Activated CD4-positive, alpha-beta T cell treated with anti-CD3 and anti-CD28 coated beads for 36 hours (primary cell): ENCODE data around the gene TNRC6B. TPM values are rescaled to one million over a fixed set of nuclear protein-coding genes. Genes with fewer than 3 reads are reported as not detected.

Experiments
- ATAC-seq: fragments of 200-7000 bp; cut with Tn5 transposase; one replicate; pipeline ENCODE4 v1.10.0; 2021; ENCODE audit warnings: mild to moderate bottlenecking, moderate library complexity
- CTCF ChIA-PET: fragments of 350-600 bp; sonication (Branson Sonifier 250); formaldehyde crosslinking; loops from one replicate; lab custom pipeline; 2021; ENCODE audit warnings: antibody characterized with exemption; lab: Charles Lee
- POLR2A ChIA-PET: fragments of 350-600 bp; sonication (Branson Sonifier 250); formaldehyde crosslinking; loops from one replicate; lab custom pipeline; 2021; ENCODE audit warnings: antibody characterized with exemption, inconsistent platforms; lab: Charles Lee
- DNase-seq: peaks from one replicate; pipeline ENCODE4 v3.0.0-alpha.2; 2020
- H3K27ac Mint-ChIP-seq: one replicate; pipeline ENCODE4 v1.8.0; 2021; ENCODE audit warnings: mixed read lengths
- H3K27me3 Mint-ChIP-seq: one replicate; pipeline ENCODE4 v1.8.0; 2021; ENCODE audit warnings: mixed read lengths
- H3K36me3 Mint-ChIP-seq: one replicate; pipeline ENCODE4 v1.8.0; 2021; ENCODE audit warnings: low read depth, mixed read lengths
- H3K4me1 Mint-ChIP-seq: one replicate; pipeline ENCODE4 v1.8.0; 2021; ENCODE audit warnings: mixed read lengths
- H3K4me3 Mint-ChIP-seq: one replicate; pipeline ENCODE4 v1.8.0; 2021; ENCODE audit warnings: mild to moderate bottlenecking, moderate library complexity, mixed read lengths
- H3K9me3 Mint-ChIP-seq: one replicate; pipeline ENCODE4 v1.8.0; 2021; ENCODE audit warnings: low read depth, mixed read lengths
- intact Hi-C, 2 experiments: fragments of 100-400 bp; cut with DNase I in 1 of 2; cut with micrococcal nuclease in 1 of 2; formaldehyde crosslinking; loops; one replicate each; pipeline versions ENCODE4 v1.14.2 to v1.15.1; 2022 to 2024; cut with DNase I, micrococcal nuclease
- total RNA-seq, 2 experiments: library from RNA; stranded (reverse); gene quantifications; one replicate each; pipeline ENCODE4 v1.2.3, GENCODE V29; 2021

TNRC6B gene
- total RNA-seq, 2 experiments from 2014 or later, result 37.3 to 40.3 TPM

- POLR2A ChIA-PET, result interaction anchor here (1.0 to 1.1 kb wide), 3 partner anchors 17 to 197 kb away, joined by 4 to 10 read pairs (median 4); no protein-coding TSS in a partner anchor
Measured at GRCh38 chr22:40241200-40241763, 63.6 kb downstream of the TNRC6B start.

GRCh38 chr22:40243891-40244290 is 66.2 kb downstream of the TNRC6B start:
- POLR2A ChIA-PET, result interaction anchor here (0.7 kb wide), 1 partner anchor 16 kb away, joined by 3 read pairs; no protein-coding TSS in a partner anchor
- H3K27me3 Mint-ChIP-seq, result no peaks in the 10 kb centered on the region
- ATAC-seq, result no peak

More at GRCh38 chr22:40241200-40241763, 63.6 kb downstream of the TNRC6B start:
- Mint-ChIP-seq H3K36me3 (peaks cover 7% of the 10 kb centered on the region), H3K9me3 (no peaks in the 10 kb centered on the region), H3K4me3 (peak overlapping the region; percentile 4), H3K27me3 (no peaks in the 10 kb centered on the region), H3K4me1 (peaks cover 84% of the 10 kb centered on the region), H3K27ac (peak overlapping the region; percentile 79)
- peak; percentile 79 for ATAC-seq
- CTCF ChIA-PET, result interaction anchor here (1.0 to 1.7 kb wide), 6 partner anchors 12 to 186 kb away, joined by 3 to 5 read pairs (median 3); partner anchors contain the start of gene TNRC6B
- intact Hi-C loops, result loop anchor here (1.0 to 5.0 kb wide), 6 partner anchors 9 to 64 kb away; partner anchors contain the start of gene TNRC6B (in 2 of the 2)
- DNase-seq, result peak; percentile 51

GRCh38 chr22:40244586-40244985 is 66.9 kb downstream of the TNRC6B start:
- CTCF ChIA-PET, result interaction anchor here (0.7 to 1.1 kb wide), 3 partner anchors 20 to 105 kb away, joined by 3 to 4 read pairs (median 4); no protein-coding TSS in a partner anchor
- no peak for ATAC-seq
- no peaks in the 10 kb centered on the region for H3K27me3 Mint-ChIP-seq
- H3K27ac Mint-ChIP-seq, result no peak overlapping the region
- H3K4me3 Mint-ChIP-seq, result no peak overlapping the region
- POLR2A ChIA-PET, result interaction anchor here (0.7 kb wide), 1 partner anchor 877 kb away, joined by 3 read pairs; no protein-coding TSS in a partner anchor
- peaks cover 78% of the 10 kb centered on the region for H3K4me1 Mint-ChIP-seq
- intact Hi-C loops, result loop anchor here in 1 of 2 experiments (5.0 kb wide), 2 partner anchors 33 to 47 kb away; no protein-coding TSS in a partner anchor
- no peaks in the 10 kb centered on the region for H3K9me3 Mint-ChIP-seq
- DNase-seq, result no peak
- H3K36me3 Mint-ChIP-seq, result peaks cover 8% of the 10 kb centered on the region

More at GRCh38 chr22:40243891-40244290, 66.2 kb downstream of the TNRC6B start:
- CTCF ChIA-PET, result interaction anchor here (0.7 kb wide), 1 partner anchor 36 kb away, joined by 4 read pairs; no protein-coding TSS in a partner anchor
- Mint-ChIP-seq H3K36me3 (peaks cover 8% of the 10 kb centered on the region), H3K9me3 (no peaks in the 10 kb centered on the region), H3K27ac (peak overlapping the region; percentile 59), H3K4me1 (peaks cover 78% of the 10 kb centered on the region), H3K4me3 (no peak overlapping the region)
- no peak for DNase-seq
- intact Hi-C loops, result loop anchor here in 1 of 2 experiments (5.0 kb wide), 2 partner anchors 33 to 47 kb away; no protein-coding TSS in a partner anchor

GRCh38 chr22:40247976-40248375 is 70.3 kb downstream of the TNRC6B start:
- peak overlapping the region; percentile 20 for H3K4me3 Mint-ChIP-seq
- intact Hi-C loops, result loop anchor here (2.0 kb wide), 1 partner anchor 45 kb away; no protein-coding TSS in a partner anchor
- ATAC-seq, result peak; percentile 51

GRCh38 chr22:40249286-40249685 is 71.6 kb downstream of the TNRC6B start:
- no peaks in the 10 kb centered on the region for H3K27me3 Mint-ChIP-seq
- ATAC-seq, result no peak
- peak overlapping the region; percentile 61 for H3K27ac Mint-ChIP-seq
- intact Hi-C loops, result loop anchor here (2.0 kb wide), 1 partner anchor 46 kb away; no protein-coding TSS in a partner anchor
- peaks cover 18% of the 10 kb centered on the region for H3K36me3 Mint-ChIP-seq
- CTCF ChIA-PET, result no interaction called here
- H3K4me3 Mint-ChIP-seq, result no peak overlapping the region
- no peak for DNase-seq
- POLR2A ChIA-PET, result interaction anchor here (0.6 kb wide), 1 partner anchor 49 kb away, joined by 3 read pairs; no protein-coding TSS in a partner anchor
- peaks cover 75% of the 10 kb centered on the region for H3K4me1 Mint-ChIP-seq
- no peaks in the 10 kb centered on the region for H3K9me3 Mint-ChIP-seq

More at GRCh38 chr22:40247976-40248375, 70.3 kb downstream of the TNRC6B start:
- POLR2A ChIA-PET, result interaction anchor here (0.7 kb wide), 1 partner anchor 290 kb away, joined by 3 read pairs; no protein-coding TSS in a partner anchor
- peaks cover 12% of the 10 kb centered on the region for H3K36me3 Mint-ChIP-seq
- no peaks in the 10 kb centered on the region for H3K27me3 Mint-ChIP-seq
- H3K27ac Mint-ChIP-seq, result peak overlapping the region; percentile 65
- no peaks in the 10 kb centered on the region for H3K9me3 Mint-ChIP-seq
- CTCF ChIA-PET, result interaction anchor here (0.6 kb wide), 1 partner anchor 331 kb away, joined by 4 read pairs; no protein-coding TSS in a partner anchor
- peaks cover 74% of the 10 kb centered on the region for H3K4me1 Mint-ChIP-seq
- peak; percentile 72 for DNase-seq

- POLR2A ChIA-PET, result interaction anchor here (0.6 to 0.7 kb wide), 4 partner anchors 28 to 240 kb away, joined by 3 to 13 read pairs (median 4); no protein-coding TSS in a partner anchor
Measured at GRCh38 chr22:40250608-40251007, 72.9 kb downstream of the TNRC6B start.

GRCh38 chr22:40251106-40251505 is 73.4 kb downstream of the TNRC6B start:
- no peaks in the 10 kb centered on the region for H3K27me3 Mint-ChIP-seq
- ATAC-seq (peak; percentile 32), DNase-seq (no peak)
- POLR2A ChIA-PET, result interaction anchor here (0.6 to 0.7 kb wide), 5 partner anchors 28 to 241 kb away, joined by 3 to 13 read pairs (median 3); no protein-coding TSS in a partner anchor
- H3K4me1 Mint-ChIP-seq, result peaks cover 72% of the 10 kb centered on the region
- intact Hi-C loops, result loop anchor here (2.0 to 5.0 kb wide), 3 partner anchors 36 to 196 kb away; partner anchors contain the start of gene TNRC6B (in 1 of the 2)
- H3K4me3 Mint-ChIP-seq, result no peak overlapping the region
- peak overlapping the region; percentile 69 for H3K27ac Mint-ChIP-seq
- H3K36me3 Mint-ChIP-seq, result peaks cover 20% of the 10 kb centered on the region
- CTCF ChIA-PET, result interaction anchor here (0.6 to 1.3 kb wide), 3 partner anchors 8 to 186 kb away, joined by 3 to 4 read pairs (median 3); no protein-coding TSS in a partner anchor
- no peaks in the 10 kb centered on the region for H3K9me3 Mint-ChIP-seq

More at GRCh38 chr22:40250608-40251007, 72.9 kb downstream of the TNRC6B start:
- H3K27me3 Mint-ChIP-seq, result no peaks in the 10 kb centered on the region
- CTCF ChIA-PET, result interaction anchor here (1.0 to 1.3 kb wide), 2 partner anchors 54 to 185 kb away, joined by 3 to 4 read pairs; no protein-coding TSS in a partner anchor
- H3K36me3 Mint-ChIP-seq, result peaks cover 20% of the 10 kb centered on the region
- intact Hi-C loops, result loop anchor here (1.0 to 5.0 kb wide), 7 partner anchors 9 to 283 kb away; partner anchors contain the start of gene TNRC6B (in 1 of the 2)
- no peaks in the 10 kb centered on the region for H3K9me3 Mint-ChIP-seq
- ATAC-seq (peak; percentile 86), DNase-seq (peak; percentile 66)
- H3K4me3 Mint-ChIP-seq, result no peak overlapping the region
- peak overlapping the region; percentile 69 for H3K27ac Mint-ChIP-seq
- peaks cover 71% of the 10 kb centered on the region for H3K4me1 Mint-ChIP-seq

GRCh38 chr22:40252146-40252545 is 74.4 kb downstream of the TNRC6B start:
- no peaks in the 10 kb centered on the region for H3K27me3 Mint-ChIP-seq
- H3K4me1 Mint-ChIP-seq, result peaks cover 74% of the 10 kb centered on the region
- no peaks in the 10 kb centered on the region for H3K9me3 Mint-ChIP-seq
- no peak overlapping the region for H3K4me3 Mint-ChIP-seq
- DNase-seq (no peak), ATAC-seq (no peak)
- CTCF ChIA-PET, result interaction anchor here (0.7 kb wide), 1 partner anchor 50 kb away, joined by 3 read pairs; no protein-coding TSS in a partner anchor
- POLR2A ChIA-PET, result interaction anchor here (0.6 kb wide), 1 partner anchor 90 kb away, joined by 3 read pairs; no protein-coding TSS in a partner anchor
- intact Hi-C loops, result loop anchor here in 1 of 2 experiments (5.0 kb wide), 1 partner anchor 35 kb away; no protein-coding TSS in a partner anchor
- peak overlapping the region; percentile 60 for H3K27ac Mint-ChIP-seq
- H3K36me3 Mint-ChIP-seq, result peaks cover 19% of the 10 kb centered on the region

GRCh38 chr22:40256516-40256915 is 78.8 kb downstream of the TNRC6B start:
- Mint-ChIP-seq H3K27me3 (no peaks in the 10 kb centered on the region), H3K4me1 (peaks cover 61% of the 10 kb centered on the region), H3K4me3 (no peak overlapping the region), H3K9me3 (no peaks in the 10 kb centered on the region), H3K27ac (peak overlapping the region; percentile 33), H3K36me3 (peaks cover 27% of the 10 kb centered on the region)
- intact Hi-C loops, result no loop called here
- CTCF ChIA-PET, result no interaction called here
- POLR2A ChIA-PET, result no interaction called here
- no peak for ATAC-seq
- DNase-seq, result no peak

GRCh38 chr22:40258017-40258416 is 80.3 kb downstream of the TNRC6B start:
- peak overlapping the region; percentile 75 for H3K27ac Mint-ChIP-seq
- H3K27me3 Mint-ChIP-seq, result no peaks in the 10 kb centered on the region
- ATAC-seq (no peak), DNase-seq (no peak)
- H3K36me3 Mint-ChIP-seq, result peaks cover 29% of the 10 kb centered on the region
- H3K4me3 Mint-ChIP-seq, result no peak overlapping the region
- POLR2A ChIA-PET, result interaction anchor here (0.6 to 1.2 kb wide), 5 partner anchors 17 to 202 kb away, joined by 3 to 4 read pairs (median 3); partner anchors contain the start of gene TNRC6B
- intact Hi-C loops, result no loop called here
- CTCF ChIA-PET, result interaction anchor here (0.6 to 2.1 kb wide), 7 partner anchors 55 to 422 kb away, joined by 3 to 7 read pairs (median 3); no protein-coding TSS in a partner anchor
- H3K9me3 Mint-ChIP-seq, result no peaks in the 10 kb centered on the region
- H3K4me1 Mint-ChIP-seq, result peaks cover 58% of the 10 kb centered on the region
